HG02885 (cell line): ENCODE measurements around the gene USP20.
"Not testable (repeated sequence)": the region's sequence is repeated elsewhere in the genome, so short reads cannot be mapped to it uniquely, and the experiment has no call there.

Experiments used
- ATAC-seq: cut with Tn5 transposase; IDR thresholded peaks from one replicate; pipeline ENCODE4 v1.9.1; 2021; ENCODE audit warnings: mild to moderate bottlenecking; ENCODE audit not compliant: unreplicated experiment, poor library complexity

USP20 gene

GRCh38 chr9:129887334-129888292, 52.4 kb downstream of the USP20 start:
- ATAC-seq: no peak

GRCh38 chr9:129888293-129889121, 53.2 kb downstream of the USP20 start:
- peak; percentile 62 for ATAC-seq

GRCh38 chr9:129889122-129889940, 54.1 kb downstream of the USP20 start:
- no peak for ATAC-seq

- ATAC-seq: no peak
Measured at GRCh38 chr9:129889941-129890717, 54.9 kb downstream of the USP20 start.

- not testable (repeated sequence) for ATAC-seq
Measured at GRCh38 chr9:129890718-129891299, 55.6 kb downstream of the USP20 start.

- no peak for ATAC-seq
Measured at GRCh38 chr9:129891569-129891968, 56.3 kb downstream of the USP20 start.

- no peak for ATAC-seq
Measured at GRCh38 chr9:129894120-129894823, 59.0 kb downstream of the USP20 start.

GRCh38 chr9:129895376-129896268, 60.4 kb downstream of the USP20 start:
- ATAC-seq: no peak

- ATAC-seq: no peak
Measured at GRCh38 chr9:129897263-129897662, 62.0 kb downstream of the USP20 start.

- ATAC-seq: no peak
Measured at GRCh38 chr9:129898185-129898584, 62.9 kb downstream of the USP20 start.

- ATAC-seq: no peak
Measured at GRCh38 chr9:129899620-129900019, 64.4 kb downstream of the USP20 start.

GRCh38 chr9:129900263-129901027, 65.2 kb downstream of the USP20 start:
- peak; percentile 81 for ATAC-seq

GRCh38 chr9:129901993-129902739, 66.9 kb downstream of the USP20 start:
- no peak for ATAC-seq

- ATAC-seq: no peak
Measured at GRCh38 chr9:129902740-129903134, 67.5 kb downstream of the USP20 start.

GRCh38 chr9:129904734-129905133, 69.5 kb downstream of the USP20 start:
- no peak for ATAC-seq

- no peak for ATAC-seq
Measured at GRCh38 chr9:129906298-129906697, 71.0 kb downstream of the USP20 start.
